H9 (cell line): ENCODE results near the gene CKM. TPM values are rescaled to one million over a fixed set of nuclear protein-coding genes. Genes with fewer than 3 reads are reported as not detected.

Experiments used
- DNase-seq: peaks from one replicate; pipeline ENCODE4 v3.0.0-alpha.2; 2017
- H2AFZ ChIP-seq: one replicate; pipeline ENCODE4 v1.6.1; 2013; ENCODE audit warnings: mild to moderate bottlenecking, low read length, control low read depth, moderate library complexity
- H2AK5ac ChIP-seq: 2 replicates; pipeline ENCODE4 v1.6.1; 2013; ENCODE audit warnings: low read length, control low read depth, mixed read lengths; ENCODE audit not compliant: insufficient read length
- H2BK120ac ChIP-seq: one replicate; pipeline ENCODE4 v1.6.1; 2013; ENCODE audit warnings: low read depth, mild to moderate bottlenecking, low read length, control low read depth, inconsistent platforms; ENCODE audit not compliant: poor library complexity, severe bottlenecking
- H2BK12ac ChIP-seq: 2 replicates; pipeline ENCODE4 v1.6.1; 2013; ENCODE audit warnings: low read length, control low read depth, mixed read lengths, low read depth; ENCODE audit not compliant: insufficient read length
- H2BK15ac ChIP-seq: 2 replicates; pipeline ENCODE4 v1.6.1; 2013; ENCODE audit warnings: low read depth, low read length, control low read depth
- H2BK20ac ChIP-seq: one replicate; pipeline ENCODE4 v1.6.1; 2013; ENCODE audit warnings: low read depth, mild to moderate bottlenecking, low read length, control low read depth, inconsistent platforms; ENCODE audit not compliant: poor library complexity, severe bottlenecking
- H2BK5ac ChIP-seq: 2 replicates; pipeline ENCODE4 v1.6.1; 2013; ENCODE audit warnings: low read length, control low read depth, mixed read lengths; ENCODE audit not compliant: insufficient read length
- H3K14ac ChIP-seq: 2 replicates; pipeline ENCODE4 v1.6.1; 2013; ENCODE audit warnings: low read length, control low read depth; ENCODE audit not compliant: insufficient read depth
- H3K18ac ChIP-seq: 2 replicates; pipeline ENCODE4 v1.6.1; 2013; ENCODE audit warnings: low read depth, mild to moderate bottlenecking, mixed read lengths, low read length, control low read depth; ENCODE audit not compliant: insufficient read length
- H3K23ac ChIP-seq: 2 replicates; pipeline ENCODE4 v1.6.1; 2013; ENCODE audit warnings: low read length, control low read depth, mixed read lengths, low read depth; ENCODE audit not compliant: insufficient read length
- H3K23me2 ChIP-seq: 2 replicates; pipeline ENCODE4 v1.6.1; 2013; ENCODE audit warnings: low read depth, mild to moderate bottlenecking, mixed read lengths, low read length, control low read depth; ENCODE audit not compliant: insufficient read length, poor library complexity, severe bottlenecking
- H3K27ac ChIP-seq: 2 replicates; pipeline ENCODE4 v1.5.1; 2013; ENCODE audit warnings: low read length, control low read depth, mixed read lengths, low read depth; ENCODE audit not compliant: insufficient read length
- H3K27me3 ChIP-seq: 2 replicates; pipeline ENCODE4 v1.6.1; 2013; ENCODE audit warnings: low read length, control low read depth, inconsistent platforms; ENCODE audit not compliant: insufficient read depth
- H3K4ac ChIP-seq: 2 replicates; pipeline ENCODE4 v1.6.1; 2013; ENCODE audit warnings: low read depth, mild to moderate bottlenecking, control low read depth, inconsistent platforms, low read length, moderate library complexity
- H3K4me1 ChIP-seq: 2 replicates; pipeline ENCODE4 v1.6.1; 2013; ENCODE audit warnings: low read length, control low read depth, inconsistent platforms; ENCODE audit not compliant: insufficient read depth
- H3K4me2 ChIP-seq: 2 replicates; pipeline ENCODE4 v1.6.1; 2013; ENCODE audit warnings: low read length, control low read depth, mixed read lengths; ENCODE audit not compliant: insufficient read length, insufficient read depth
- H3K56ac ChIP-seq: 2 replicates; pipeline ENCODE4 v1.6.1; 2013; ENCODE audit warnings: low read depth, mild to moderate bottlenecking, mixed read lengths, low read length, control low read depth; ENCODE audit not compliant: insufficient read length
- H3K79me1 ChIP-seq: 2 replicates; pipeline ENCODE4 v1.6.1; 2013; ENCODE audit warnings: low read depth, mild to moderate bottlenecking, moderate library complexity, low read length, control low read depth, inconsistent platforms; ENCODE audit not compliant: insufficient read depth, poor library complexity, severe bottlenecking
- H3K79me2 ChIP-seq: 2 replicates; pipeline ENCODE4 v1.6.1; 2013; ENCODE audit warnings: low read length, control low read depth, inconsistent platforms; ENCODE audit not compliant: insufficient read depth
- H3K9ac ChIP-seq: 2 replicates; pipeline ENCODE4 v1.6.1; 2013; ENCODE audit warnings: low read length, control low read depth, mixed read lengths; ENCODE audit not compliant: insufficient read length; ENCODE audit errors: extremely low read depth
- H3K9me3 ChIP-seq: one replicate; pipeline ENCODE4 v1.6.1; 2013; ENCODE audit warnings: low read depth, low read length, inconsistent platforms; ENCODE audit not compliant: control insufficient read depth
- H3T11ph ChIP-seq: one replicate; pipeline ENCODE4 v1.6.1; 2013; ENCODE audit warnings: mild to moderate bottlenecking, low read length, control low read depth, inconsistent platforms
- H4K20me1 ChIP-seq: one replicate; pipeline ENCODE4 v1.6.1; 2013; ENCODE audit not compliant: control insufficient read depth, insufficient read length, insufficient read depth
- H4K5ac ChIP-seq: 2 replicates; pipeline ENCODE4 v1.6.1; 2013; ENCODE audit warnings: low read depth, mild to moderate bottlenecking, mixed read lengths, low read length, control low read depth; ENCODE audit not compliant: insufficient read length
- H4K8ac ChIP-seq: replicated peaks from 2 replicates; pipeline ENCODE4 v1.6.1; 2013; ENCODE audit warnings: low read length, control low read depth, mixed read lengths, low read depth; ENCODE audit not compliant: insufficient read length
- H4K91ac ChIP-seq: 2 replicates; pipeline ENCODE4 v1.6.1; 2013; ENCODE audit warnings: low read depth, mild to moderate bottlenecking, moderate library complexity, mixed read lengths, low read length, control low read depth; ENCODE audit not compliant: insufficient read length
- H3K27ac Mint-ChIP-seq, 3 experiments: 2 replicates in 2 of 3; 3 replicates in 1 of 3; pipeline ENCODE4 v1.8.0; 2020 to 2021; ENCODE audit warnings: mixed read lengths in 3 of 3, mild to moderate bottlenecking in 1 of 3, moderate library complexity in 1 of 3
- H3K27me3 Mint-ChIP-seq: 2 replicates; pipeline ENCODE4 v1.8.0; 2021; ENCODE audit warnings: low read depth, mild to moderate bottlenecking, moderate library complexity, mixed read lengths
- H3K36me3 Mint-ChIP-seq, 3 experiments: 2 replicates in 2 of 3; 3 replicates in 1 of 3; pipeline ENCODE4 v1.8.0; 2020 to 2021; ENCODE audit warnings: low read depth in 3 of 3, mixed read lengths in 3 of 3; ENCODE audit not compliant: insufficient read depth in 1 of 3
- H3K4me1 Mint-ChIP-seq, 2 experiments: 2 replicates each; pipeline ENCODE4 v1.8.0; 2020; ENCODE audit warnings: mixed read lengths in 2 of 2
- H3K4me3 Mint-ChIP-seq, 2 experiments: 2 replicates in 1 of 2; 3 replicates in 1 of 2; pipeline ENCODE4 v1.8.0; 2020 to 2021; ENCODE audit warnings: mild to moderate bottlenecking in 2 of 2, mixed read lengths in 2 of 2, moderate library complexity in 1 of 2
- H3K9me3 Mint-ChIP-seq, 2 experiments: 2 replicates in 1 of 2; 3 replicates in 1 of 2; pipeline ENCODE4 v1.8.0; 2020; ENCODE audit warnings: mild to moderate bottlenecking in 2 of 2, mixed read lengths in 2 of 2, moderate library complexity in 1 of 2
- WGBS: extraction: QIAGEN DNeasy Blood & Tissue Kit; methylation state at CpG from one replicate; pipeline ENCODE4 v1.1.7; 2013; ENCODE audit warnings: missing lambda C conversion rate, low lambda C conversion rate, mixed read lengths; ENCODE audit not compliant: insufficient read length; ENCODE audit errors: extremely low coverage; 5-methylcytosine and 5-hydroxymethylcytosine counted together
- total RNA-seq: library from RNA; stranded (reverse); gene quantifications from 2 replicates; pipeline ENCODE4 v1.2.1, GENCODE V29; 2021
- TF ChIP-seq, protein P1 (sequence below): fragments of 200-600 bp; sonication (generic); conservative IDR thresholded peaks from 3 replicates; pipeline ENCODE4 v1.8.0; 2021; ENCODE audit warnings: antibody characterized with exemption, mild to moderate bottlenecking

The CKM gene
- total RNA-seq, 1 experiment from 2014 or later = not detected

DNA sequence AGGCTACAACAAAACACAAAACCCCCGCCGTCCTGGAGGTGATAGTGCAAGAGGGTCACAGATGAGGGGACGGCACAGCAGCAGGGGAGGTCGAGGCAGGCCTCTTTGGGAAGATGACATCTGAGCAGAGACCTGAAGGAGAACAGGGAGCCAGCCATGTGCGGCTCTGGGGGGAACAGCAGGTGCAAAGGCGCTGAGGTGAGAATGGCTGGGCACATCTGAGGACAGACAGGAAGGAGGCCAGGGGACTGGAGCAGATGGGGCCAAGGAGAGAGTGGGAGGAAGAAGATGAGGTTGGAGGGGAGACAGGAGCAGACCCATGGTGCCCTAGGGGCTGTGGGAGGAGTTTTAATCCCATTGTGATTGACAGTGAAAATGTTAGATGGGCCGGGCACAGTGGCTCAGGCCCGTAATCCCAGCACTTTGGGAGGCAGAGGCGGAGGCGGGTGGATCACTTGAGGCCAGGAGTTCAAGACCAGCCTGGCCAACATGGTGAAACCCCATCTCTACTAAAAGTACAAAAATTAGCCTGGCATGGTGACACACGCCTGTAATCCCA is 1.8 kb upstream of the CKM start:
- Histone ChIP-seq H2AK5ac (no peak overlapping the region), H3K79me2 (no peaks in the 10 kb centered on the region), H3K4me1 (no peaks in the 10 kb centered on the region), H3K9ac (no peak overlapping the region), H4K91ac (no peak overlapping the region), H3K9me3 (no peaks in the 10 kb centered on the region), H2BK15ac (no peak overlapping the region), H2BK20ac (no peak overlapping the region), H3K23me2 (no peaks in the 10 kb centered on the region), H3K27ac (no peak overlapping the region), H3K14ac (no peak overlapping the region), H3K56ac (no peak overlapping the region), H4K8ac (no peak overlapping the region), H2BK12ac (no peak overlapping the region), H3K79me1 (no peaks in the 10 kb centered on the region), H3K4me2 (peak overlapping the region; percentile 72), H3K18ac (peak overlapping the region; percentile 52), H2AFZ (no peak overlapping the region), H3T11ph (no peak overlapping the region), H3K23ac (no peak overlapping the region), H2BK5ac (no peak overlapping the region), H3K4ac (no peak overlapping the region), H2BK120ac (no peak overlapping the region), H4K20me1 (no peaks in the 10 kb centered on the region), H3K27me3 (no peaks in the 10 kb centered on the region), H4K5ac (no peak overlapping the region)
- no peak for DNase-seq
- Mint-ChIP-seq H3K36me3 (no peaks in the 10 kb centered on the region), H3K9me3 (no peaks in the 10 kb centered on the region; a peak in 1 of 5 replicates), H3K4me3 (peak overlapping the region in 1 of 2 experiments; percentile 63; a peak in 2 of 5 replicates), H3K27ac (no peak overlapping the region), H3K4me1 (peaks cover 15 to 29% of the 10 kb centered on the region in 2 experiments), H3K27me3 (peaks cover 41% of the 10 kb centered on the region)
- TF ChIP-seq, protein P1, sequence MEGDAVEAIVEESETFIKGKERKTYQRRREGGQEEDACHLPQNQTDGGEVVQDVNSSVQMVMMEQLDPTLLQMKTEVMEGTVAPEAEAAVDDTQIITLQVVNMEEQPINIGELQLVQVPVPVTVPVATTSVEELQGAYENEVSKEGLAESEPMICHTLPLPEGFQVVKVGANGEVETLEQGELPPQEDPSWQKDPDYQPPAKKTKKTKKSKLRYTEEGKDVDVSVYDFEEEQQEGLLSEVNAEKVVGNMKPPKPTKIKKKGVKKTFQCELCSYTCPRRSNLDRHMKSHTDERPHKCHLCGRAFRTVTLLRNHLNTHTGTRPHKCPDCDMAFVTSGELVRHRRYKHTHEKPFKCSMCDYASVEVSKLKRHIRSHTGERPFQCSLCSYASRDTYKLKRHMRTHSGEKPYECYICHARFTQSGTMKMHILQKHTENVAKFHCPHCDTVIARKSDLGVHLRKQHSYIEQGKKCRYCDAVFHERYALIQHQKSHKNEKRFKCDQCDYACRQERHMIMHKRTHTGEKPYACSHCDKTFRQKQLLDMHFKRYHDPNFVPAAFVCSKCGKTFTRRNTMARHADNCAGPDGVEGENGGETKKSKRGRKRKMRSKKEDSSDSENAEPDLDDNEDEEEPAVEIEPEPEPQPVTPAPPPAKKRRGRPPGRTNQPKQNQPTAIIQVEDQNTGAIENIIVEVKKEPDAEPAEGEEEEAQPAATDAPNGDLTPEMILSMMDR = no peak
- WGBS = no CpG with 5 or more reads among the region's 11 CpGs
